HCT116 (cell line): ENCODE results near the gene SLC35F3. TPM values are rescaled to one million over a fixed set of nuclear protein-coding genes. Genes with fewer than 3 reads are reported as not detected.

ENCODE experiments used
- ATAC-seq: fragments of 200-7000 bp; cut with Tn5 transposase; 2 replicates; pipeline ENCODE4 v1.9.1; 2020; ENCODE audit warnings: mild to moderate bottlenecking, moderate library complexity
- BruUV-seq: library from RNA; stranded (reverse); fragments of 400-500 nt; replicated peaks from 2 replicates; lab custom pipeline; 2021; lab: Mats Ljungman, UMichigan
- CTCF ChIA-PET: fragments of 300-600 bp; sonication (Branson Sonifier 250); formaldehyde crosslinking; loops from one replicate; lab custom pipeline; 2021; ENCODE audit warnings: antibody characterized with exemption; lab: Charles Lee
- POLR2A ChIA-PET: fragments of 300-600, 350-600 bp; sonication (Branson Sonifier 250); formaldehyde crosslinking; loops from one replicate; lab custom pipeline; 2021; ENCODE audit warnings: antibody characterized with exemption; lab: Charles Lee
- RAD21 ChIA-PET, 2 experiments: fragments of 300-600 bp; sonication (Branson Sonifier 250); formaldehyde crosslinking; loops; one replicate each; lab custom pipeline; 2023; ENCODE audit warnings: low total read pairs in 2 of 2; ENCODE audit not compliant: uncharacterized antibody in 2 of 2, unreplicated experiment in 2 of 2, low non-redundant PET in 1 of 2; lab: Charles Lee
- DNase-seq: peaks from one replicate; pipeline ENCODE4 v3.0.0-alpha.2; 2010; ENCODE audit warnings: low read depth, low spot score
- H2AFZ ChIP-seq: fragments of 200-600 bp; shearing (Covaris generic), sonication (generic); 2 replicates; pipeline ENCODE4 v1.6.1; 2017; ENCODE audit warnings: low read depth, mixed run types, mixed read lengths, antibody characterized with exemption, low read length; ENCODE audit not compliant: poor library complexity, severe bottlenecking
- H3K27ac ChIP-seq: 2 replicates; pipeline ENCODE4 v1.5.1; 2012; ENCODE audit warnings: low read depth, low read length
- H3K27me3 ChIP-seq: fragments of 200-600 bp; sonication (generic); 2 replicates; pipeline ENCODE4 v1.6.1; 2016; ENCODE audit warnings: mixed run types, low read length, mixed read lengths; ENCODE audit not compliant: insufficient read depth
- H3K36me3 ChIP-seq, 2 experiments: fragments of 200-500 bp in 1 of 2; fragments of 200-600 bp in 1 of 2; sonication (Bioruptor generic) in 1 of 2; sonication (generic) in 1 of 2; 2 replicates each; pipeline versions ENCODE4 v1.5.1 to v1.6.1; 2014 to 2016; ENCODE audit warnings: low read length in 2 of 2, inconsistent platforms in 1 of 2, mixed read lengths in 1 of 2, mixed run types in 1 of 2; ENCODE audit not compliant: insufficient read depth in 2 of 2, control insufficient read depth in 1 of 2
- H3K4me1 ChIP-seq, 2 experiments: fragments of 200-600 bp in 1 of 2; sonication (generic) in 1 of 2; 2 replicates each; pipeline versions ENCODE4 v1.5.1 to v1.6.1; 2012 to 2017; ENCODE audit warnings: low read length in 2 of 2, inconsistent platforms in 1 of 2, mild to moderate bottlenecking in 1 of 2, mixed read lengths in 1 of 2, mixed run types in 1 of 2, moderate library complexity in 1 of 2; ENCODE audit not compliant: insufficient read depth in 2 of 2, control insufficient read depth in 1 of 2
- H3K4me2 ChIP-seq: fragments of 200-600 bp; sonication (generic); 2 replicates; pipeline ENCODE4 v1.6.1; 2017; ENCODE audit warnings: mixed run types, low read length, mixed read lengths
- H3K4me3 ChIP-seq, 2 experiments: fragments of 200-600 bp in 1 of 2; sonication (generic) in 1 of 2; replicated peaks in 1 of 2; 2 replicates each; pipeline ENCODE4 v1.5.1; 2011 to 2016; ENCODE audit warnings: low read length in 2 of 2, control low read depth in 1 of 2, low read depth in 1 of 2, mild to moderate bottlenecking in 1 of 2, mixed read lengths in 1 of 2, mixed run types in 1 of 2
- H3K79me2 ChIP-seq: fragments of 200-600 bp; sonication (generic); 2 replicates; pipeline ENCODE4 v1.6.1; 2017; ENCODE audit warnings: mild to moderate bottlenecking, mixed run types, low read length, moderate library complexity, mixed read lengths; ENCODE audit not compliant: insufficient read depth
- H3K9ac ChIP-seq: fragments of 200-600 bp; sonication (generic); 2 replicates; pipeline ENCODE4 v1.6.1; 2016; ENCODE audit warnings: low read length, mixed read lengths
- H3K9me2 ChIP-seq: fragments of 200-600 bp; sonication (generic), shearing (Covaris generic); 2 replicates; pipeline ENCODE4 v1.6.1; 2017; ENCODE audit warnings: mixed run types, mild to moderate bottlenecking, moderate library complexity; ENCODE audit not compliant: insufficient read depth
- H3K9me3 ChIP-seq, 2 experiments: fragments of 200-500 bp in 1 of 2; fragments of 200-600 bp in 1 of 2; sonication (Bioruptor generic) in 1 of 2; sonication (generic) in 1 of 2; 2 replicates each; pipeline ENCODE4 v1.6.1; 2014 to 2017; ENCODE audit warnings: low read length in 2 of 2, mixed read lengths in 2 of 2, inconsistent platforms in 1 of 2, low read depth in 1 of 2, mild to moderate bottlenecking in 1 of 2, mixed run types in 1 of 2, moderate library complexity in 1 of 2; ENCODE audit not compliant: control insufficient read depth in 1 of 2, insufficient read depth in 1 of 2
- H4K20me1 ChIP-seq: fragments of 200-600 bp; sonication (generic), shearing (Covaris generic); 2 replicates; pipeline ENCODE4 v1.6.1; 2017; ENCODE audit warnings: mixed run types, mild to moderate bottlenecking, moderate library complexity; ENCODE audit not compliant: insufficient read depth
- ATF3 ChIP-seq: IDR thresholded peaks from 2 replicates; pipeline ENCODE4 v1.6.1; 2012
- CTCF ChIP-seq, 3 experiments: fragments of 200-600 bp in 1 of 3; sonication (generic) in 1 of 3; IDR thresholded peaks in 2 of 3; conservative IDR thresholded peaks in 1 of 3; 2 replicates each; pipeline ENCODE4 v1.5.1; 2012 to 2017; ENCODE audit warnings: low read depth in 2 of 3, low read length in 2 of 3, antibody characterized with exemption in 1 of 3, borderline replicate concordance in 1 of 3, control low read depth in 1 of 3, mild to moderate bottlenecking in 1 of 3, mixed read lengths in 1 of 3, mixed run types in 1 of 3, moderate library complexity in 1 of 3; ENCODE audit not compliant: insufficient read depth in 1 of 3
- EGR1 ChIP-seq: IDR thresholded peaks from 2 replicates; pipeline ENCODE4 v1.6.1; 2012; ENCODE audit warnings: low read depth
- FOSL1 ChIP-seq: IDR thresholded peaks from 2 replicates; pipeline ENCODE4 v1.6.1; 2012; ENCODE audit warnings: low read depth
- JUND ChIP-seq: IDR thresholded peaks from 2 replicates; pipeline ENCODE4 v1.6.1; 2012
- MAX ChIP-seq: IDR thresholded peaks from 2 replicates; pipeline ENCODE4 v1.6.1; 2012
- POLR2AphosphoS5 ChIP-seq: IDR thresholded peaks from 2 replicates; pipeline ENCODE4 v1.6.1; 2011; ENCODE audit warnings: mild to moderate bottlenecking, low read depth, low read length, moderate library complexity
- RAD21 ChIP-seq: IDR thresholded peaks from 2 replicates; pipeline ENCODE4 v1.6.1; 2012; ENCODE audit warnings: low read depth, mild to moderate bottlenecking
- REST ChIP-seq: IDR thresholded peaks from 2 replicates; pipeline ENCODE4 v1.6.1; 2012; ENCODE audit warnings: low read depth
- SIN3A ChIP-seq: IDR thresholded peaks from 2 replicates; pipeline ENCODE4 v1.6.1; 2012; ENCODE audit warnings: low read depth
- SP1 ChIP-seq: IDR thresholded peaks from 2 replicates; pipeline ENCODE4 v1.6.1; 2012; ENCODE audit warnings: low read depth
- SRF ChIP-seq: IDR thresholded peaks from 2 replicates; pipeline ENCODE4 v1.6.1; 2012; ENCODE audit warnings: low read depth
- TCF7L2 ChIP-seq: IDR thresholded peaks from 2 replicates; pipeline ENCODE4 v1.7.0; 2011; ENCODE audit warnings: borderline replicate concordance, inconsistent platforms; ENCODE audit not compliant: insufficient read depth, insufficient read length; ENCODE audit errors: extremely low read depth
- YY1 ChIP-seq: IDR thresholded peaks from 2 replicates; pipeline ENCODE4 v1.6.1; 2011; ENCODE audit warnings: low read length, low read depth, moderate library complexity, mild to moderate bottlenecking; ENCODE audit not compliant: insufficient replicate concordance; ENCODE audit errors: extremely low read depth
- ZBTB33 ChIP-seq: IDR thresholded peaks from 2 replicates; pipeline ENCODE4 v1.6.1; 2011; ENCODE audit warnings: mild to moderate bottlenecking, low read length, moderate library complexity; ENCODE audit not compliant: insufficient replicate concordance; ENCODE audit errors: extremely low read depth
- intact Hi-C: fragments of 100-400 bp; cut with micrococcal nuclease; formaldehyde crosslinking; loops from 2 replicates; pipeline ENCODE4 v1.10.0; 2022
- total RNA-seq: library from RNA; stranded (reverse); gene quantifications from one replicate; pipeline ENCODE4 v1.2.1, GENCODE V29; 2021; ENCODE audit not compliant: unreplicated experiment

SLC35F3 gene
- total RNA-seq, 1 experiment from 2014 or later = 6.4 TPM

GRCh38 chr1:234197839-234198238 is 293.4 kb downstream of the SLC35F3 start (continued):
- TF ChIP-seq REST = no peak
- no peak for TF ChIP-seq RAD21
- no peak for TF ChIP-seq ZBTB33
- TF ChIP-seq, all 23 proteins: peak for 0

- RAD21 ChIA-PET = no interaction called here
Measured at GRCh38 chr1:234199476-234200127, 295.1 kb downstream of the SLC35F3 start.

More at GRCh38 chr1:234199476-234200127, 295.1 kb downstream of the SLC35F3 start:
- no peaks in the 10 kb centered on the region for H4K20me1 ChIP-seq
- ChIA-PET POLR2A (no interaction called here), CTCF (no interaction called here)
- H3K4me2 ChIP-seq = no peak overlapping the region
- no TSS peak for BruUV-seq
- no peak overlapping the region for H2AFZ ChIP-seq
- no peak for TF ChIP-seq FOSL1
- no peak for TF ChIP-seq SIN3A
- TF ChIP-seq CTCF (IDR thresholded peaks at IDR 0.05 in 2 of 3, conservative IDR thresholded peaks at IDR 0.05 in 1 of 3; ENCODE audit: borderline replicate concordance in 1 of 3, insufficient read depth in 1 of 3, low read depth in 2 of 3, low read length in 2 of 3) = no peak
- TF ChIP-seq MAX = no peak
- TF ChIP-seq TCF7L2 = no peak
- no peak for TF ChIP-seq SRF
- no peak for TF ChIP-seq EGR1
- TF ChIP-seq JUND = no peak
- no peak for TF ChIP-seq YY1
- TF ChIP-seq RAD21 = no peak
- no peak for TF ChIP-seq ATF3
- TF ChIP-seq SP1 = no peak
- no peak for TF ChIP-seq POLR2AphosphoS5
- no peak overlapping the region for H3K9ac ChIP-seq
- peaks cover 0 to 8% of the 10 kb centered on the region in 2 experiments; a peak in 2 of 4 replicates for H3K4me1 ChIP-seq
- intact Hi-C loops = no loop called here
- no peaks in the 10 kb centered on the region for H3K36me3 ChIP-seq
- no peaks in the 10 kb centered on the region for H3K79me2 ChIP-seq
- peaks cover 0 to 5% of the 10 kb centered on the region in 2 experiments; a peak in 1 of 4 replicates for H3K9me3 ChIP-seq
- no peak overlapping the region for H3K4me3 ChIP-seq
- no peak for DNase-seq
- no peaks in the 10 kb centered on the region for H3K27me3 ChIP-seq
- H3K27ac ChIP-seq = no peak overlapping the region
- H3K9me2 ChIP-seq = no peaks in the 10 kb centered on the region
- ATAC-seq = no peak
